Measurements from ENCODE around the gene MUC16.
"Not testable (repeated sequence)": the region's sequence is repeated elsewhere in the genome, so short reads cannot be mapped to it uniquely, and the experiment has no call there.

Gene MUC16

GRCh38 chr19:9009935-9010651, at the start of gene MUC16:
TSS of gene MUC16 (minus strand) at chr19:9010409.
- no peak for DNase-seq

DNA sequence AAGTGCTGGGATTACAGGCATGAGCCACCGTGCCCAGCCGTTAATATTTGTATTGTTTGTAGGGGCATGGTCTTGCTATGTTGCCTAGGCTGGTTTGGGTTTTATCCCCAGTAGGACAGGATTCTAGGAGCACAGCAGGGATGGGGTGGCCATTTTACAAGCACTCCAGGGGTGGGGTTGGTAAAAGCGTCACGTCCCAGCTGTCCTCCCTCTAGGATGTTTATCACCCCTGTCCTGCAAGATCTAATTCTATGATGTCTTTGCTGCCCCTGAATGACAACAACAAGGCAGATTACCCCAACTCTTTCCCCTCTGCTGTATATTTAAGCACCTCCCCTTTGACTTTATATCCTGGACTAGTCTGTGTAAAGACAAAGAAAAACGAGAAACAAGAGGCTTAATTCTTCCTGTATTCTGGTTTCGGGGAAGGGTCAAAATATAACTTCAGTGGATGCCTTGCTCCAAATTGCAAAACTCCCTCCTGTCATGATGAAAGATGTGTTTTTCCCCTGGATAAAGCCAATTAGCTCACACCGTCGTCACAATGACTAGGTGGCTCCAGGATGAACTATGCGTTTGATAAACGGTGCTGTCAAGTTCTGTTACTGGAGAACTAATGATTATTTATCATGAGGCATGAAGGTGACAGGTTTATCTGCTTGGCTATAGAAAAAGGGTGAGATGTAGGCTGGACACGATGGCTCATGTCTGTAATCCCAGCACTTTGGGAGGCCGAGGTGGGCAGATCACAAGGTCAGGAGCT, 48.9 kb upstream of the MUC16 start:
- DNase-seq, result no peak

- DNase-seq, result no peak
Observed at GRCh38 chr19:9057505-9058258, 47.5 kb upstream of the MUC16 start.

- not testable (repeated sequence) for DNase-seq
Observed at GRCh38 chr19:9056131-9056530, 45.9 kb upstream of the MUC16 start.

- DNase-seq, result no peak
Observed at GRCh38 chr19:9054765-9055164, 44.6 kb upstream of the MUC16 start.

DNA sequence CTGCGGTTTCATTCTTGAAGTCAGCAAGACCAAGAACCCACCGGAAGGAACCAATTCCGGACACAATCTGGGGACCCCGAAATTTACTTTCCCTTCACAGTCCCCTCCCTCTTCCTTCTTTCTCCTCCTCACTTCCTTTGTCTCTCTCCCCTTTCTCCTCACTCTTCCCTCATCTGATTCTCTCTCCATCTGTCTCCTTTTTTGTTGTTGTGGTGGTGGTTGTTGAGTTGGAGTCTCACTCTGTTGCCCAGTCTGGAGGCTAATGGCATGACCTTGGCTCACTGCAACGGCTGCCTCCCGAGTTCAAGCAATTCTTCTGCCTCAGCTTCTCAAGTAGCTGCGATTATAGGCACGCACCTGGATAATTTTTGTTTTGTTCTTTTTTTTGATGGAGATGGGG, 44.0 kb upstream of the MUC16 start:
- no peak for DNase-seq

GRCh38 chr19:9053674-9054073, 43.5 kb upstream of the MUC16 start:
- not testable (repeated sequence) for DNase-seq

GRCh38 chr19:9052894-9053293, 42.7 kb upstream of the MUC16 start:
- DNase-seq, result no peak

DNA sequence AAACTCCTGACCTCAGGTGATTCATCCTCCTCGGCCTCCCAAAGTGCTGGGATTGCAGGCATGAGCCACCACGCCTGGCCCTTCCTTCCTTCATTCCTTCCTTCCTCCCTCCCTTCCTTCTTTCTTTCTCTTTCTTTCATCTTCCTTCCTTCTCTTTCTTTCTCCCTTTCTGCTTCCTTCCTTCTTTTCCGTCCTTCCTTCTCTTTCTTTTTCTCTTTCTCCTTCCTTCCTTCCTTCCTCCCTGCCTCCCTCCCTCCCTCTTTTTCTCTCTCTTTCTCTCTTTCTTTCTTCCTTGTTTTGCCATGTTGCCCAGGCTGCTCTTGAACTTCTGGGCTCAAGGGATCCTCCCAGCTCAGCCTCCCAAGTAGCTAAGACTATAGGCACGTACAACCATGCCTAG, 36.5 kb upstream of the MUC16 start:
- DNase-seq, result no peak

- no peak for DNase-seq
Observed at GRCh38 chr19:9044449-9044848, 34.2 kb upstream of the MUC16 start.

- DNase-seq, result no peak
Observed at GRCh38 chr19:9043524-9043923, 33.3 kb upstream of the MUC16 start.

DNA sequence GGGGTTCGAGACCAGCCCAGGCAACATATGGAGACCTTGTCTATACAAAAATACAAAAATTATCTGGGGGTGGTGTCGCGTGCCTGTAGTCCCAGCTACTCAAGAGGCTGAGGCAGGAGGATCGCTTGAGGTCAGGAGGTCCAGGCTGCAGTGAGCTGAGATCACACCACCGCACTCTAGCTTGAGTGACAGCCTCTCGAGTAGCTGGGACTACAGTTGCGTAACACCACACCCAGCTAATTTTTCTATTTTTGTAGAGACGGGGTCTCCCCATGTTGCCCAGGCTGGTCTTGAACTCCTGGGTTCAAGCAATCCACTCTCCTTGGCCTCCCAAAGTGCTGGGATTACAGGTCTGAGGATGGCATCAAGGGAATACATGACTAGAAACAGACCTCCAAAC, 30.8 kb upstream of the MUC16 start:
- DNase-seq, result no peak

DNA sequence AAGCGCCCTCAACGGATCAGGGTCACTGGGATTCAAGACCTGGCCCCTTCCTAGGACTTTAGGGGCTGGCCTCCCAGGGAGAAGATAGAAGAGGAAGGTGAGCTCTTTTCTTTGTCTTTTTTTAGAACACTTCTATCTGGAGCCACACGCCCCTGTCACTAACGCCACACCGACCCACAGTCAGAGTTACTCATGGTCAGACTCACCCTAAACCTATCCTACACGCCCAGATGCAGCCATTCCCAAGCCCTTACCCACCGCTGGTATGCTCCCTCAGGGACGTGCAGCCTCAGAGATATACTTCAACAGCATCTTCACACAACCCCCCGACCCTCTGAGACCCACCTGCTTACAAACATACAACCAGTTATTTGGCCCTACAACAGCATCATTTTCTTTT, 29.9 kb upstream of the MUC16 start:
- DNase-seq, result no peak

DNA sequence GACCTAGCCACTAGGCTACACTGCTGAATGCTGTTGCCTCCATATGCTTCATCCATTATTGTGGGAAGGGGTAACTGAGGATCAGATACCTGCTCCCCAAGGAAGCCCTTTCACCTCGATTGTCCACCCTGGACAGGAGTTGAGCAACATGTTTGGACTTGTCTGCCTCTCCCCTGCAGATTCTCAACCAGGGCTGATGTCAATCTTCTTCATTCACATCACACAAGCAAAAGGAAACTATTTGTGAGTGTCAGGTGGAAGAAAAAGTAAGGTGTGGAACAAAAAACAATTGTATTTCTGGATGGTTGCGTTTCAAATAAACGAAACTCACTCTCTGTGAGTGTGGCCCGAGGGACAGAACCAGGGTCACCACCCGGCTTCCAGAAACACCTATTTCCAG, 29.5 kb upstream of the MUC16 start:
- DNase-seq, result no peak

DNA sequence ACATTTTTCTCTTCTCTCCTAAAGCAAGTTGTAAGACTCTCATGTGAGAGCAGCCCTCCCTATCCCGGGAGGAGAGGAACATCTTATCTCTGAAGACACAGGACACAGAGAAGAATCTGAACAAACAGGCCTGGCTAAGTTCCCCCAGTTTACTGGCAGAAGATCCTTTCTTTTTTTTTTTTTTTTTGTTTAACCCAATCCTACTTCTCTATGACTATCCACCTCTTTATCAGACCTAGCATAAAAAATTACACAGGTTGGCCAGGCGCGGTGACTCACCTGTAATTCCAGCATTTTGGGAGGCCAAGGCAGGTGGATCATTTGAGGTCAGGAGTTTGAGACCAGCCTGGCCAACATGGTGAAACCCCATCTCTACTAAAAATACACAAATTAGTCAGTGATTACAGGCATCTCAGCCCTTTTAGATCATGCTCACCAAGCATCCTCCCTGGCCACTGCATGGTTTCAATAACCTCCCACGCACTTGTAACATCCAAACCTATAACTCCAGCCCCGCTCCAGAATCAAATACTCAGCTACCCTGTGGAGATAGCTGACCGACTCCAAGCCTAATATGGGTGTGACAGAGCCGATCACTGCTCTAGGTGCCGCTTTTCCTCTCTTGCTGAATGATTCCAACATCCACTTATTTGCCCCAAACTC, 27.3 kb upstream of the MUC16 start:
- DNase-seq, result no peak

DNA sequence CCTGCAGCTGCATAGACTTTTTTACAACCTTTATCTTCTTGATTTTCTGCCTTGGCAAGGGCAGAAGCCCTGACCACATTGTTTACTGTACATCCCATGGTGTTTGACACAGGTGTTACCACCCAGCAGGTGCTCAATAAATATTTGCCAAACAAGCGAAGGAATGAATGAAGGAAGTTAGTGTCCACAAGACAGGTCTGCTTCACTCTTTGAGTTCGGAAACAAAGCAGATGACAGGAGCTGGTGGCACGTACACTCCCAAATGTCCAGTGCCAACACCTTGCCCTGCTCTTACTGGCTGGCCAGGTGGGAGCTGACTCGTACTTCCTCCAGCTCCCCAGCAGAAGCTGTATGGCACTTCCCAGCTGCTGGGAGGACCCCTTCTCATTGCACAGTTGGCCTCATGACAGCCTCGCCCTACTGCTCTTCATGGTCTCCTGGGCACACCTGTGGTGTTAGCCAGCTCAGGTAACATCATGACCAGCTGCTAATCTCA, 22.0 kb upstream of the MUC16 start:
- no peak for DNase-seq

GRCh38 chr19:9018163-9018875, 8.1 kb upstream of the MUC16 start:
- no peak for DNase-seq

GRCh38 chr19:9014803-9015202, 4.6 kb upstream of the MUC16 start:
- no peak for DNase-seq

- no peak for DNase-seq
Observed at GRCh38 chr19:9013988-9014387, 3.8 kb upstream of the MUC16 start.

DNA sequence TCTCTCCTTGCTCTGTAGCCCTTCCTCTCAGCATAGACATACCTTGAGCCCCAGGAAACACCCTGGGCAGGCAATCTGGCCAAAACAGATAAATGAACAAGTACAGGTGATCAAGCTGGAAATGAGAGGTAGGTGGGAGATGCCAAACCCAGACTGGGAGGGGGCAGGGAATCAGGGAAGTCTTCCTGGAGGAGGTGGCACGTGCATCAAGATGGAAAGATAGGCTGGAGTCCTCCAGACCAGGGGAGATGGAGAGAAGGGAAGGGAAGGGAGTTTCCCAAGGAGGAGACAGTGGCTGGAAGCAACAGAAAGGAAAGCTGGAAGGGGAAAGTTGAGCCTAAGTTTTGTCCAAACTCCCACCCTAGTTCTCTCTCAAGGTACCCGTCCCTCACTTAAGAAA, 1.7 kb upstream of the MUC16 start:
- no peak for DNase-seq

DNA sequence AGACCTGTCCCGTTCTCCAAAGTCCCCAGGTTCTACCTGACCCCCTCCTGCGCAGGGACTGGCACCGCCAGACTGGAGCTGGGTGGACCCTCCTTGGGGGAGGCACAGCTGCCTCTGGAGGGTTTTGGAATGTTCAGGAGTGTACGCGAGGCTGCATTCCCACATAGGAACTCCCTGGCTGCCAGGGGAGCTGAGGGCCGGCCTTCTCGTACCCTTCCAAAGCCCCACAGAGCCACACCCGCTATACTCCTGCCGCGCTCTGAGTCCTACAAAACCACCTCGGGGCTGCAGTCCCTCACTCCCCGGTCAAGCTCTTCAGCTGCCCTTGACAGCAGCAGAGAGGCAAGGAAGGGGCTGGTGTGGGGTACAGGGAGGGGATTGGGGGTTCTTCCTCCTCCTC, 484 bp upstream of the MUC16 start:
- DNase-seq, result no peak

GRCh38 chr19:9009431-9009830, 778 bp downstream of the MUC16 start:
- no peak for DNase-seq

Data from amniotic stem cell (primary cell).